ENCODE results near the gene SDC3.

SDC3 gene

GRCh38 chr1:30880678-30881318 lies 27.8 kb downstream of the SDC3 start:
- no peak for DNase-seq (ENCODE audit: low spot score)
- in situ Hi-C loops (cut with MboI; ENCODE audit: low pct_unique_long_range_greater_than_20kb, low sequenced_read_pairs, unreplicated experiment), result no loop called here
- no peak for TF ChIP-seq CTCF (IDR thresholded peaks at IDR 0.05; ENCODE audit: extremely low read depth, insufficient read depth, missing control alignments)

GRCh38 chr1:30879940-30880677 lies 28.4 kb downstream of the SDC3 start:
- no peak for TF ChIP-seq CTCF (IDR thresholded peaks at IDR 0.05; ENCODE audit: extremely low read depth, insufficient read depth, missing control alignments)
- in situ Hi-C loops (cut with MboI; ENCODE audit: low pct_unique_long_range_greater_than_20kb, low sequenced_read_pairs, unreplicated experiment), result no loop called here
- no peak for DNase-seq (ENCODE audit: low spot score)

DNA sequence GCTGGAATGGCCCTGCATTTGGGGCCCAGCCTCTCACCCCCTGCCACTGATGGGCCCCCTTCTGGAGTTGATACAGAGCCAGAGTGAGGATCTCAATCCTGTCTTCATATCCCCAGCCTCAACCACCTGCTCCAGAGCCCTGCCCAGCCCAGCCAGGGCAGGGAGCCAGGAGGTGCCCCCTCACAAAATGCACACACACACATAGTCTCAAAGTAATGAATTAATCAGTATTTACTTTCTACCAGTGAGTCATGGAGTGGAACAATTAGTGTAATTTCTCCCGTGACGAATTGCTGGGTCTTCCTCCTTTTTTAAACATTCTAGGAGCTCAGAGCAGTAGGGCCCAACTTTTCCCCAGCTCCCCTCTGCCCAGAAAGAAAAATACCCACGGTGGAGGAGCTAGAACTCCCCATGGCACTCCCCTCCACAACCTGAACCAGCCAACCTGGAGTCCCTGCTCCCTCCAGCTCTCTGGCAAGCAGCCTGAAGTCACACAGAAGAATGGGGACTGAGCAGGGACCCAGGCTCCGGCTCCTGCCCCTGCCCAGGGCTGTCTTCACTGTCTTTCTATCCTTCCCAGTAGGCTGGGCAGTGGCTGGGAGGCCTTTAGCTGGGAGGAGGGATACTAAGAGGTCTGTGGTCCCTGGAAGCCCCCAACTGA lies 29.3 kb downstream of the SDC3 start:
- TF ChIP-seq CTCF (IDR thresholded peaks at IDR 0.05; ENCODE audit: extremely low read depth, insufficient read depth, missing control alignments), result no peak
- in situ Hi-C loops (cut with MboI; ENCODE audit: low pct_unique_long_range_greater_than_20kb, low sequenced_read_pairs, unreplicated experiment), result no loop called here
- DNase-seq (ENCODE audit: low spot score), result no peak

DNA sequence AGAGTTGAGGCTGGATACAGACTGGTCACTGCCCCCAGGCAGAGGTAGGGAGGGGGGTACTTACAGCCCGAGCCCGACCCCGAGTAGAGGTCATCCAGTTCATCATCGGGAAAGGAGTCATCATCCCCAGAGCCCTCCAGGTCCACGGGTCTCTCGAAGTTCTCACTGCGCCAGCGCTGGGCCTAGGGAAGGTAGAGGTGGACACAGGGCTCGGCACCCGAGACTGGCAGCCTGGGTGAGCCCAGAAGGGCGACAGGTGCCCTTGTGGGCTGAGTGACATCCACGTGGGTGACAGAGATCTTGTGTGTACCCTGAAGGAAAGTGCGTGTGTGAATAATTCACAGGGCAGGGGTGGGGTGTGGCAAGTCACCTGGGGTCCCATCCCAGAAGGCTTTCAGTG lies 30.0 kb downstream of the SDC3 start:
- in situ Hi-C loops (cut with MboI; ENCODE audit: low pct_unique_long_range_greater_than_20kb, low sequenced_read_pairs, unreplicated experiment), result no loop called here
- no peak for DNase-seq (ENCODE audit: low spot score)
- TF ChIP-seq CTCF (IDR thresholded peaks at IDR 0.05; ENCODE audit: extremely low read depth, insufficient read depth, missing control alignments), result no peak

DNA sequence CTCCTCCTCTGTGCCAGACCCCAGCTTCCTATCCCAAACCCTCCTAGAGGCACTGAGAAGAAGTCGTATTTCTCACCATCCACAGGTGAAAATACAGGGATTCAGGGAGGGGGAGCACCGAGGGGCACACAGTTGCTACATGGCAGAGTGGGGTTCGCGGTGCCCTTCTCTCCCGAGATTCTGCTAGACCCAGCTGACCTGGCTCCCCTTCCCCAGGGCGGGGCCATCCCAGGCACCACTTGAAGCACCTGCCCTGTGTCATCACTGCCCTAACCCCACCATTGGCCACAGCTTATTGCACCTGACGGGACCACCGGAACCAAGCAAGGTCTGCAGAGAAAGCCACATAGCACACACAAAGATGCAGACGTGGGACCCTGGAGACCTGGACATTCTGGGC lies 30.5 kb downstream of the SDC3 start:
- in situ Hi-C loops (cut with MboI; ENCODE audit: low pct_unique_long_range_greater_than_20kb, low sequenced_read_pairs, unreplicated experiment), result no loop called here
- TF ChIP-seq CTCF (IDR thresholded peaks at IDR 0.05; ENCODE audit: extremely low read depth, insufficient read depth, missing control alignments), result no peak
- DNase-seq (ENCODE audit: low spot score), result no peak

GRCh38 chr1:30877205-30877912 lies 31.2 kb downstream of the SDC3 start:
- no peak for DNase-seq (ENCODE audit: low spot score)
- in situ Hi-C loops (cut with MboI; ENCODE audit: low pct_unique_long_range_greater_than_20kb, low sequenced_read_pairs, unreplicated experiment), result no loop called here
- no peak for TF ChIP-seq CTCF (IDR thresholded peaks at IDR 0.05; ENCODE audit: extremely low read depth, insufficient read depth, missing control alignments)
